Progenitor cell of endocrine pancreas (in vitro differentiated cells): ENCODE data around the gene CYP4Z1. TPM values are rescaled to one million over a fixed set of nuclear protein-coding genes. Genes with fewer than 3 reads are reported as not detected.
"Not testable (repeated sequence)": the region's sequence is repeated elsewhere in the genome, so short reads cannot be mapped to it uniquely, and the experiment has no call there.

Experiments used
- DNase-seq: peaks from one replicate; pipeline ENCODE4 v3.0.0; 2021; ENCODE audit warnings: low spot score; ENCODE audit not compliant: unreplicated experiment
- H3K27ac Mint-ChIP-seq: 2 replicates; pipeline ENCODE4 v1.8.0; 2021; ENCODE audit warnings: mild to moderate bottlenecking, moderate library complexity, mixed read lengths
- H3K27me3 Mint-ChIP-seq: 2 replicates; pipeline ENCODE4 v1.8.0; 2021; ENCODE audit warnings: mixed read lengths
- H3K36me3 Mint-ChIP-seq: 2 replicates; pipeline ENCODE4 v1.8.0; 2022; ENCODE audit warnings: mixed read lengths; ENCODE audit not compliant: insufficient read depth
- H3K4me1 Mint-ChIP-seq: 2 replicates; pipeline ENCODE4 v1.8.0; 2021; ENCODE audit warnings: low read depth, mixed read lengths
- H3K4me3 Mint-ChIP-seq: 2 replicates; pipeline ENCODE4 v1.8.0; 2021; ENCODE audit warnings: low read depth, mild to moderate bottlenecking, moderate library complexity, mixed read lengths
- H3K9me3 Mint-ChIP-seq: 2 replicates; pipeline ENCODE4 v1.8.0; 2021; ENCODE audit warnings: low read depth, mixed read lengths
- CTCF ChIP-seq: fragments of 200-600 bp; sonication (generic); IDR thresholded peaks from one replicate; pipeline ENCODE4 v1.5.0; 2021; ENCODE audit warnings: antibody characterized with exemption, mild to moderate bottlenecking; ENCODE audit not compliant: unreplicated experiment
- total RNA-seq: library from RNA; stranded (reverse); gene quantifications from 2 replicates; pipeline ENCODE4 v1.2.1, GENCODE V29; 2021

Gene CYP4Z1
- total RNA-seq, 1 donor from 2014 or later = not detected

- not testable (repeated sequence) for H3K36me3 Mint-ChIP-seq, H3K4me1 Mint-ChIP-seq, H3K9me3 Mint-ChIP-seq, H3K4me3 Mint-ChIP-seq, H3K27me3 Mint-ChIP-seq, H3K27ac Mint-ChIP-seq
- DNase-seq = peak; percentile 20
- TF ChIP-seq CTCF = peak; percentile 69
Observed at GRCh38 chr1:47089356-47089755, 22.3 kb downstream of the CYP4Z1 start.

DNA sequence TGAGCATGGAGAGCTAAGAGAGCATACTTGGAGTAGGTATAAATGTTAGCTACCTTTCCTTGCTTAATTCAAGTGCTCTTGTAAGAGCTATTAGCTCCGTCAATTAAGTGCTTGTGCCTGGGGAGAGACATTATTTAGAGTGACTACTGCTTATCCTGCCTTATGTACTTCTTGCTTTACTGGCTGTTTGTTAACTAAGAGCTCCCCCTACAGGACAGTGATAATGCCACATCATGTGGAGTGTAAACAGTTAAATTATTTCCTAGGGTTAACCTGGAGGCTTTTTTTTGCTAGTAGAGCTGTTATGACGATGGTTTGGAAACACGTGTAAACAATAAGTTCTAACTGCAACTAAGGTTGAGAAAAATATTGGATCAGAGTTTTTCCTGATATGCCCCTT lies 24.4 kb downstream of the CYP4Z1 start:
- not testable (repeated sequence) for H3K27me3 Mint-ChIP-seq, H3K9me3 Mint-ChIP-seq, H3K27ac Mint-ChIP-seq, DNase-seq, H3K36me3 Mint-ChIP-seq, H3K4me1 Mint-ChIP-seq, H3K4me3 Mint-ChIP-seq

- H3K9me3 Mint-ChIP-seq = peaks cover 6% of the 10 kb centered on the region
- no peaks in the 10 kb centered on the region for H3K36me3 Mint-ChIP-seq
- no peak overlapping the region for H3K27ac Mint-ChIP-seq
- no peaks in the 10 kb centered on the region for H3K27me3 Mint-ChIP-seq
- DNase-seq = no peak
- no peak for TF ChIP-seq CTCF
- no peaks in the 10 kb centered on the region for H3K4me1 Mint-ChIP-seq
- H3K4me3 Mint-ChIP-seq = no peak overlapping the region
Observed at GRCh38 chr1:47104816-47105215, 37.8 kb downstream of the CYP4Z1 start.

- Mint-ChIP-seq H3K9me3 (peaks cover 6% of the 10 kb centered on the region), H3K4me1 (no peaks in the 10 kb centered on the region), H3K27me3 (no peaks in the 10 kb centered on the region), H3K4me3 (no peak overlapping the region), H3K27ac (no peak overlapping the region), H3K36me3 (no peaks in the 10 kb centered on the region)
- DNase-seq = no peak
- TF ChIP-seq CTCF = no peak
Observed at GRCh38 chr1:47106792-47107191, 39.8 kb downstream of the CYP4Z1 start.

DNA sequence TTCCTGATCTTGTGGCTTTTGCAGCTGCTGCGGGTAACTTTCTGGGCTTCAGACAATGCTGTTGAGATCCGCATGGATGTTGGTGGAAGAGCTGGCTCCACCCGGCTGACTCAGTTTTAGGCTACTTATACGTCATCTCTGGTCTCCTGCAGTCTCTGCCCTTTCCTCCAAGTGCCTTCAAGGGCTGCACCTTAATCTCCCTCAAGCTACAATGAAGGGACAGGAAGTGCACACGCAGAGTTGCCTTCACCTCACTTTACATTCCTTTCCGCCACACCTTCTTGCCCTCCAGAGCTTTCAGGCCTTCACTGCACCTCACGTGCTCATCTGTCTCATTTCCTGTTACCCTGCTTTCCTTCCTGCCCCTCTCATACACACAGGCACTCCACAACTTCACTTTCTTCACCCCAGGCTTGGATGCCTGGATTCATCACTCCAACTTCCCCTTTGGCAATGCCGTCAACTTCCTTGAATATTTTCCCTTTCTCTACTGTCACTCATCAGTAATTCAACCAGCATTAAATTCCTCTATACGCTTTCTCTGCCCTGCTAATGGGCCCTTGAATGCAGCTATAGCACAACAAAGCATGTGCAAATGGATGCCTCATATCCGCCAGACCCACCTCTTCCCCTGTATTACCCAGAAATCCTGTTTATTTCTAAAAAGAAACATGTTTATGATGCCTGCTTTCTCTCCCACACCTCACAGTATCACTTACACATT lies 41.0 kb downstream of the CYP4Z1 start:
- not testable (repeated sequence) for H3K27ac Mint-ChIP-seq, H3K36me3 Mint-ChIP-seq, DNase-seq, H3K4me1 Mint-ChIP-seq, H3K4me3 Mint-ChIP-seq, H3K27me3 Mint-ChIP-seq, H3K9me3 Mint-ChIP-seq

- H3K27me3 Mint-ChIP-seq, H3K27ac Mint-ChIP-seq, H3K9me3 Mint-ChIP-seq, H3K4me3 Mint-ChIP-seq, DNase-seq, H3K36me3 Mint-ChIP-seq, H3K4me1 Mint-ChIP-seq: not testable (repeated sequence)
Observed at GRCh38 chr1:47109482-47109881, 42.5 kb downstream of the CYP4Z1 start.

- Mint-ChIP-seq H3K9me3 (peaks cover 2% of the 10 kb centered on the region), H3K27ac (no peak overlapping the region), H3K4me1 (no peaks in the 10 kb centered on the region), H3K27me3 (no peaks in the 10 kb centered on the region), H3K4me3 (no peak overlapping the region), H3K36me3 (no peaks in the 10 kb centered on the region)
- TF ChIP-seq CTCF = no peak
- DNase-seq = no peak
Observed at GRCh38 chr1:47113178-47113577, 46.1 kb downstream of the CYP4Z1 start.

- not testable (repeated sequence) for H3K27me3 Mint-ChIP-seq, H3K36me3 Mint-ChIP-seq, H3K4me1 Mint-ChIP-seq, DNase-seq, H3K4me3 Mint-ChIP-seq, H3K9me3 Mint-ChIP-seq, H3K27ac Mint-ChIP-seq
Observed at GRCh38 chr1:47121039-47121438, 54.0 kb downstream of the CYP4Z1 start.

DNA sequence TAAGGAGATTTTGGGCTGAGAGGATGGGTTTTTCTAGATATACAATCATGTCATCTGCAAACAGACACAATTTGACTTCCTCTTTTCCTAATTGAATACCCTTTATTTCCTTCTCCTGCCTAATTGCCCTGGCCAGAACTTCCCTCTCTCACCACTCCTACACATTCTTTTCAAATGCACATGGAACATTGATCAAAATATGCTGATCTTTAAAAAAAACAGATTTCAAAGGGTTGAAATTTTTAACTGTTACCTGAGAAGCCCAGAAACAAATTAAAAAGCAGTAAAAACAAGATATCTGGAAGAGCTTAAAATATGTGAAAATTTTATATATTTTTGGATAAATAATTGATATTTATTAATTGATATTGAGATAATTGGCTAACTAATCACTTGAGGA lies 57.8 kb downstream of the CYP4Z1 start:
- not testable (repeated sequence) for H3K9me3 Mint-ChIP-seq, DNase-seq, H3K27ac Mint-ChIP-seq, H3K36me3 Mint-ChIP-seq, H3K27me3 Mint-ChIP-seq, H3K4me1 Mint-ChIP-seq, H3K4me3 Mint-ChIP-seq

DNA sequence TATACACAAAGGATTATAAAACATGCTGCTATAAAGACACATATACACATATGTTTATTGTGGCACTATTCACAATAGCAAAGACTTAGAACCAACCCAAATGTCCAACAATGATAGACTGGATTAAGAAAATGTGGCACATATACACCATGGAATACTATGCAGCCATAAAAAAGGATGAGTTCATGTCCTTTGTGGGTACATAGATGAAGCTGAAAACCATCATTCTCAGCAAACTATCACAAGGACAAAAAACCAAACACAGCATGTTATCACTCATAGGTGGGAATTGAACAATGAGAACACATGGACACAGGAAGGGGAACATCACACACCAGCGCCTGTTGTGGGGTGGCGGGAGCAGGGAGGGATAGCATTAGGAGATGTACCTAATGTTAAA lies 60.0 kb downstream of the CYP4Z1 start:
- H3K36me3 Mint-ChIP-seq, H3K9me3 Mint-ChIP-seq, H3K27ac Mint-ChIP-seq, H3K4me1 Mint-ChIP-seq, DNase-seq, H3K27me3 Mint-ChIP-seq, H3K4me3 Mint-ChIP-seq: not testable (repeated sequence)
